Measurements from ENCODE around the gene IRGC. TPM values are rescaled to one million over a fixed set of nuclear protein-coding genes. Genes with fewer than 3 reads are reported as not detected.
A peak's percentile ranks its signal among the peaks of the same experiment; 100 is the strongest.

The IRGC gene
- total RNA-seq, 1 experiment from 2014 or later: not detected

- Mint-ChIP-seq H3K36me3 (ENCODE audit: insufficient read depth, unreplicated experiment) (no peaks in the 10 kb centered on the region), H3K4me1 (ENCODE audit: low read depth, unreplicated experiment) (no peaks in the 10 kb centered on the region), H3K9me3 (ENCODE audit: unreplicated experiment) (no peaks in the 10 kb centered on the region), H3K27ac (ENCODE audit: unreplicated experiment) (no peak overlapping the region), H3K27me3 (ENCODE audit: insufficient read depth, unreplicated experiment) (no peaks in the 10 kb centered on the region), H3K4me3 (ENCODE audit: unreplicated experiment) (no peak overlapping the region)
- BruUV-seq (replicated peaks): no TSS peak
- CTCF ChIA-PET: no interaction called here
- Histone ChIP-seq H3K4me3 (ENCODE audit: low read depth, low read length) (no peak overlapping the region), H3K27me3 (replicated peaks; ENCODE audit: control insufficient read depth, insufficient read depth, low read length) (no peaks in the 10 kb centered on the region), H3K9me3 (no peaks in the 10 kb centered on the region), H3K36me3 (ENCODE audit: control insufficient read depth, insufficient read depth, low read length) (no peaks in the 10 kb centered on the region), H3K4me1 (no peaks in the 10 kb centered on the region)
- no peak for DNase-seq
- TF ChIP-seq CTCF (IDR thresholded peaks at IDR 0.05; ENCODE audit: insufficient read depth in 1 of 2, low read depth in 1 of 2, low read length in 1 of 2, severe bottlenecking in 1 of 2, unreplicated experiment in 1 of 2): no peak
- intact Hi-C loops (cut with micrococcal nuclease; ENCODE audit: unreplicated experiment): no loop called here
- POLR2A ChIA-PET: no interaction called here
Observed at GRCh38 chr19:43720936-43721335, 5.1 kb downstream of the IRGC start.

- ChIA-PET POLR2A (no interaction called here), CTCF (interaction anchor here (0.6 kb wide), 1 partner anchor 332 kb away, joined by 4 read pairs; no protein-coding TSS in a partner anchor)
- no peak overlapping the region for H3K4me3 ChIP-seq (ENCODE audit: low read depth, low read length)
- no peaks in the 10 kb centered on the region for H3K9me3 ChIP-seq
- no TSS peak for BruUV-seq (replicated peaks)
- Mint-ChIP-seq H3K27ac (ENCODE audit: unreplicated experiment) (no peak overlapping the region), H3K4me3 (ENCODE audit: unreplicated experiment) (no peak overlapping the region), H3K36me3 (ENCODE audit: insufficient read depth, unreplicated experiment) (no peaks in the 10 kb centered on the region), H3K27me3 (ENCODE audit: insufficient read depth, unreplicated experiment) (no peaks in the 10 kb centered on the region), H3K9me3 (ENCODE audit: unreplicated experiment) (no peaks in the 10 kb centered on the region), H3K4me1 (ENCODE audit: low read depth, unreplicated experiment) (no peaks in the 10 kb centered on the region)
- intact Hi-C loops (cut with micrococcal nuclease; ENCODE audit: unreplicated experiment): no loop called here
- H3K36me3 ChIP-seq (ENCODE audit: control insufficient read depth, insufficient read depth, low read length): no peaks in the 10 kb centered on the region
- no peaks in the 10 kb centered on the region for H3K4me1 ChIP-seq
- H3K27me3 ChIP-seq (replicated peaks; ENCODE audit: control insufficient read depth, insufficient read depth, low read length): no peaks in the 10 kb centered on the region
- no peak for DNase-seq
- TF ChIP-seq CTCF (IDR thresholded peaks at IDR 0.05; ENCODE audit: insufficient read depth in 1 of 2, low read depth in 1 of 2, low read length in 1 of 2, severe bottlenecking in 1 of 2, unreplicated experiment in 1 of 2): no peak
Observed at GRCh38 chr19:43721469-43722048, 5.7 kb downstream of the IRGC start.

- H3K9me3 ChIP-seq: no peaks in the 10 kb centered on the region
- H3K36me3 Mint-ChIP-seq (ENCODE audit: insufficient read depth, unreplicated experiment): no peaks in the 10 kb centered on the region
- BruUV-seq (replicated peaks): no TSS peak
- no peak overlapping the region for H3K4me3 Mint-ChIP-seq (ENCODE audit: unreplicated experiment)
- ChIA-PET POLR2A (no interaction called here), CTCF (interaction anchor here (1.4 kb wide), 1 partner anchor 55 kb away, joined by 5 read pairs; no protein-coding TSS in a partner anchor)
- peak in 1 of 2 experiments; percentile 9 for TF ChIP-seq CTCF (IDR thresholded peaks at IDR 0.05; ENCODE audit: insufficient read depth in 1 of 2, low read depth in 1 of 2, low read length in 1 of 2, severe bottlenecking in 1 of 2, unreplicated experiment in 1 of 2)
- no peak overlapping the region for H3K4me3 ChIP-seq (ENCODE audit: low read depth, low read length)
- intact Hi-C loops (cut with micrococcal nuclease; ENCODE audit: unreplicated experiment): no loop called here
- H3K36me3 ChIP-seq (ENCODE audit: control insufficient read depth, insufficient read depth, low read length): no peaks in the 10 kb centered on the region
- H3K4me1 ChIP-seq: no peaks in the 10 kb centered on the region
- H3K27me3 Mint-ChIP-seq (ENCODE audit: insufficient read depth, unreplicated experiment): no peaks in the 10 kb centered on the region
- no peaks in the 10 kb centered on the region for H3K27me3 ChIP-seq (replicated peaks; ENCODE audit: control insufficient read depth, insufficient read depth, low read length)
- H3K4me1 Mint-ChIP-seq (ENCODE audit: low read depth, unreplicated experiment): no peaks in the 10 kb centered on the region
- no peak overlapping the region for H3K27ac Mint-ChIP-seq (ENCODE audit: unreplicated experiment)
- H3K9me3 Mint-ChIP-seq (ENCODE audit: unreplicated experiment): no peaks in the 10 kb centered on the region
- DNase-seq: no peak
Observed at GRCh38 chr19:43723588-43723987, 7.7 kb downstream of the IRGC start.
